Activated T-cell treated with anti-CD3 and anti-CD28 coated beads for 1 hour (primary cell): ENCODE data around the gene DCAF6.

Experiments used
- DNase-seq: peaks from one replicate; pipeline ENCODE4 v3.0.0-alpha.2; 2020; ENCODE audit warnings: low read depth

Gene DCAF6

DNA sequence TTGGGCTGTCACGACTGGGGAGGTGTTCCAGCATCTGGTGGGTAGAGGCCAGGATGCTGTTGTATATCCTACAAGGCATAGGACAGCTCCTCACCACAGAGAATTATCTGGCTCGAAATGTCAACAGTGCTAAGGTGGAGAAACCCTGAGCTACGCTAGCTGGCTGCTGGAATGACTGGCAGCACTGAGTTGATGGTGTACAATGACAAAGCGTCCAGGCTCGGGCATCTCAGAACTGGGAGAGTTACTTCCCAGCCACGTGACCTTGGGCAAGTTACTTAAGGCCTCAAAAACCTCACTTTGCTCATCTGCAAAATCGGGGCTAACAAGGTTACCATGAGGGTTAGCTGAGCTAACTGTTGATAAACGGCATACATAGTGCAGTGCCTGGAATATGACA, 164.9 kb downstream of the DCAF6 start:
- DNase-seq = no peak

DNA sequence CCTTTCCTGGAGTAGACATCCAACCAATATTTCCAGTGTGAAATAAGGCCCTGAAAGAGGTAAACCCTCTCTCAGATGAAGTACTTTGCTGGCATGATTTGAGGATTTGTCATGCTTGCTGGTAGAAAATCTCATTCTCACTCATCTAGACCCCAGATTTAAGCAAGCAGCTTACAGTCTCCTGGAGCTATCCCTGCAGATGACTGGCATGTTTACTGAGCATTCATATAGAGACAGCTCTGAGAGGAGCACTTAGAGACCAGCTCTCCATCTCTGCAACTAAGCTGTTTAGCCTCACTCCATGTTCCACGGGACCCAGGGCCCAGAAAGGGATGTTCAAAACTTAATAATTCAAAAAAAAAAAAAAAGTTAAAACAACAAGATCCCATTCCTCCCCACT, 166.0 kb downstream of the DCAF6 start:
- DNase-seq = no peak

- DNase-seq = no peak
These were observed 168.1 kb downstream of the DCAF6 start for GRCh38 chr1:168104535-168104934.

GRCh38 chr1:168105846-168106245, 169.4 kb downstream of the DCAF6 start:
- DNase-seq = no peak

DNA sequence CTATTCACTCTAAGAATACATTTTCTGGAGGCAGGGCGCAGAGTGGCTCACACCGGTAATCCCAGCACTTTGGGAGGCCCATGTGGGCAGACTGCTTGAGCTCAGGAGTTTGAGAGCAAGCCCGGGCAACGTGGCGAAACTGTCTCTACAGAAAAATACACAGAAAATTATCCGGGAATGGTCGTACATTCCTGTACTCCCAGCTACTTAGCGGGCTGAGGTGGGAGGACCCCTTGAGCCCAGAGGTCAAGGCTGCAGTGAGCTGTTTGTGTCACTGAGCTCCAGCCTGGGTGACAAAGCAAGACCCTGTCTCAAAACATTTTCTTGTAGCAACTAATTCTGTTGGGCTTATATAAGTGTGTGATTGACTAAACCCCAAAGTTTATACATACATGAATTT, 169.8 kb downstream of the DCAF6 start:
- DNase-seq = no peak

DNA sequence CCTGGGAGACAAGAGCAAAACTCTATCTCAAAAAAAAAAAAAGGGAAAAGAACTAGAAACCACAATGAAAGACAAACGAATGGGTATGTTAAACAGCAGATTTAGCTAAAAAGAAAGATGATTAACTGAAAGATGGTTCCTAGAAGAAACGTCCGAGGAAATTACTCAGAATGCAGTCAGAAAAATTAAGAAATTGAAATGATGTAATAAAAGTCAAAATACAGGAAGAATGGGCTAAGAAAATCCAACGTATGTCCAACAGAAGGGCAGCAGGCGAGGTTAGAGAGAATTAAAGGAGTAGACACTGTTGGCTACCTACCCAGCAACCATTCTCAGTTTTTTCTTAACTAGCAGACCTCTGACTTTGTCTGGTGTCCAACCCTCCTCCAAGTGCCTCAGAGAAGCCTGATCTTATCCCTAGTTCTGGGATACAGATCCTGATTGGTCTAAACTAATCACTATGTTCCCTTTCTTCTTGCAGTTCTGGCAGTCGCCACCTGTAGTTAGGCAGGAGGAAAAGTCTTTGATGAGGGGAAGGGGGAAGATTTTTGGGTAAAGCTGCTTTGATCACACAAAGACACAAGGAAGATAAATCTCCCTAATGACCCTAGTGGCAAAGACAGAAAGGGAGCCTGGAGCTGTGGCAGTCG, 174.5 kb downstream of the DCAF6 start:
- DNase-seq = no peak

- DNase-seq = no peak
These were observed 176.3 kb downstream of the DCAF6 start for GRCh38 chr1:168112673-168113305.

DNA sequence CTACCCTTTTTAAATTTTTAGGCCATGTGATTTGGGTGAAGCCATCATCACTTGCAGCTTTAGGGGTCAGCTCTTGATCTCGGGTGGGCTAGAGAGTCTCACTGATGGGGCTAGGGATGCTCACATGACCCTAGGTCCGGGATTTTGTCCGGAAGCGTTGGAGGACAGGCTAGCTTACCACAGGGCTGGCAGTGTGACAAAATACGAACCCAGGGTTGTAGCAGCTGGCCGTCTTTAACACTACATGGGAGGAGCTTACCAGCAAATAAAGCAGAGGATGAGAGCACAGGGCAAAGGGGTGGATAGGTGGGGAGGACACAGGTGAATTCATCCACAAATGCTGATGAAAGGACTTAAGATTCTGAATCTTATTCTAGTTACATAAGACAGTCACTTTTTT, 178.4 kb downstream of the DCAF6 start:
- no peak for DNase-seq

DNA sequence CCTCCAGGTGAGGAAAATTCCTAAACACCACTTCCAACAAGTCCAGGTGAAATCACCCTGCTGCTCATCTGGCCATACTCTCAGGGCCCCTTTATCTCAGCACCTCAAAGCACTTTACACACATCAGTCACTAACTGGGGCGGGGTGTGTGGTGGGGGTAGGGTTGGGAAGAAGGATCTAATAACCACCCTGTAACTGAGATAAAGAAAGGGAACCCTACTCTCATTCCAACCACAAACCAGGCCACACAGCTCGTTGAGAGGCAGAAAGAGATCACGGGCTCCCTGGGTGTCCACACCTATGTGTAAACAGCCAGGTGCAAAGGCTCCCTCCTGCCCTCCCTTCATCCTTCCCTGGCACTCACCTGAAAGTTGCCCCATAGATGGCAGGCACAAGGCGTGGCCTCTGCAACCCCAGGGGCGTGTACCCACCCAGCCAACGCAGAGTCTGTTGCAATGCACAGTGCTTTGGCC, 179.9 kb downstream of the DCAF6 start:
- no peak for DNase-seq

- DNase-seq = no peak
These were observed 183.3 kb downstream of the DCAF6 start for GRCh38 chr1:168119750-168120149.

GRCh38 chr1:168121401-168122011, 185.0 kb downstream of the DCAF6 start:
- no peak for DNase-seq

DNA sequence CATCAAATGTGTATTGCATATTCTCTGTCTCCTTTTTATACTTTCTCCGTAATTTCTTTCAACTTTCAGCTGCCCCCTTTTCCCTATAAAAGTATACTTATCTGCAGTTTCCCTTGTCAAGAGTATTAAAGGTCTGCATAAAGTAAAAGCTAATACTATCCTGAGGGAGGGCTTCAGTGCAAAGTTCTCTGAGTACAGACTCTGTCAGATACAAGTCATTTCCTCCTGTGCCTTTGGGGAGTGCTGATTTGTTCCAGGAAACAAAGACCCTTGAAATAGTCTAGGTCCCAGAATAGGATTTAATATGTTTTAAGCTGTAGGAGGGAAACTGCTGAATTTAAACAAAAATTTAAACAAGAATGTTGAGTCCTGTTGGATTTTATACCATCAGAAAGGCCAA, 188.6 kb downstream of the DCAF6 start:
- no peak for DNase-seq
